ENCODE data around the gene PPP1R14B. TPM values are rescaled to one million over a fixed set of nuclear protein-coding genes. Genes with fewer than 3 reads are reported as not detected.

PPP1R14B gene
- 95.1 TPM for polyA plus RNA-seq (2013)

- peak within 1 kb of the TSS; percentile 52 to 98 (median 86) for H3K4me3 ChIP-seq (ENCODE audit: control insufficient read depth in 1 of 7, extremely low read depth in 1 of 7, insufficient read depth in 4 of 7, low read depth in 2 of 7, low read length in 6 of 7)
- peaks cover 0 to 20% (median 12%) of the 10 kb centered on the region in 4 experiments for H3K36me3 ChIP-seq (ENCODE audit: control insufficient read depth in 4 of 4, insufficient read depth in 4 of 4, low read length in 3 of 4)
- POLR2A ChIA-PET, result interaction anchor here (1.0 to 7.6 kb wide), 3 partner anchors 38 to 41 kb away, joined by 3 to 74 read pairs (median 3); partner anchors contain the start of genes FERMT3 and GPR137
- CTCF ChIA-PET, result interaction anchor here (1.4 to 12.2 kb wide), 5 partner anchors 10 to 106 kb away, joined by 3 to 177 read pairs (median 6); partner anchors contain the start of gene FERMT3
- peak within 1 kb of the TSS in 1 of 2 experiments; percentile 75 for H3K27ac ChIP-seq (ENCODE audit: insufficient read depth in 1 of 2, low read depth in 1 of 2, low read length in 2 of 2, poor library complexity in 1 of 2, severe bottlenecking in 2 of 2)
- peaks cover 2 to 79% (median 78%) of the 10 kb centered on the region in 4 experiments for H3K4me1 ChIP-seq (ENCODE audit: control extremely low read depth in 1 of 4, control insufficient read depth in 4 of 4, insufficient read depth in 4 of 4, low read length in 3 of 4)
- DNase-seq, result peak; percentile 73 to 87 (median 83)
- H3K27me3 ChIP-seq (replicated peaks in 2 of 5; ENCODE audit: control insufficient read depth in 4 of 5, insufficient read depth in 5 of 5, low read length in 4 of 5), result no peaks in the 10 kb centered on the region
- 2% methylated on average over 43 of the region's 74 CpGs for whole genome bisulfite sequencing (ENCODE audit: insufficient coverage)
- H3K9me3 ChIP-seq (ENCODE audit: control extremely low read depth in 1 of 5, control insufficient read depth in 4 of 5, insufficient read depth in 2 of 5, low read depth in 1 of 5, low read length in 4 of 5), result no peaks in the 10 kb centered on the region
Measured at GRCh38 chr11:64246871-64247728, at the start of gene PPP1R14B. Gene PPP1R14B, minus strand, starts transcription at chr11:64246943. Its CDS starts 270 bp downstream, at chr11:64246673.

GRCh38 chr11:64296236-64296635, 49.5 kb upstream of the PPP1R14B start:
- Histone ChIP-seq H3K36me3 (ENCODE audit: control insufficient read depth in 4 of 4, insufficient read depth in 4 of 4, low read length in 3 of 4) (no peaks in the 10 kb centered on the region), H3K4me3 (ENCODE audit: control insufficient read depth in 1 of 7, extremely low read depth in 1 of 7, insufficient read depth in 4 of 7, low read depth in 2 of 7, low read length in 6 of 7) (no peak overlapping the region), H3K27ac (ENCODE audit: insufficient read depth in 1 of 2, low read depth in 1 of 2, low read length in 2 of 2, poor library complexity in 1 of 2, severe bottlenecking in 2 of 2) (no peak overlapping the region), H3K4me1 (ENCODE audit: control extremely low read depth in 1 of 4, control insufficient read depth in 4 of 4, insufficient read depth in 4 of 4, low read length in 3 of 4) (peaks cover 0 to 50% (median 40%) of the 10 kb centered on the region in 4 experiments), H3K27me3 (replicated peaks in 2 of 5; ENCODE audit: control insufficient read depth in 4 of 5, insufficient read depth in 5 of 5, low read length in 4 of 5) (peaks cover 14 to 95% (median 62%) of the 10 kb centered on the region in 5 experiments), H3K9me3 (ENCODE audit: control extremely low read depth in 1 of 5, control insufficient read depth in 4 of 5, insufficient read depth in 2 of 5, low read depth in 1 of 5, low read length in 4 of 5) (no peaks in the 10 kb centered on the region)
- CTCF ChIA-PET, result interaction anchor here (1.1 to 2.9 kb wide), 4 partner anchors 12 to 90 kb away, joined by 3 to 10 read pairs (median 5); partner anchors contain the start of genes BAD, FERMT3, PRDX5 and TRMT112
- POLR2A ChIA-PET, result interaction anchor here (1.1 kb wide), 1 partner anchor 26 kb away, joined by 6 read pairs; no protein-coding TSS in a partner anchor
- DNase-seq, result no peak
- WGBS (ENCODE audit: insufficient coverage), result 22% methylated on average over 1 of the region's 1 CpG

GRCh38 chr11:64295760-64296159, 49.0 kb upstream of the PPP1R14B start:
- 100% methylated on average over 2 of the region's 4 CpGs for WGBS (ENCODE audit: insufficient coverage)
- no peak overlapping the region for H3K27ac ChIP-seq (ENCODE audit: insufficient read depth in 1 of 2, low read depth in 1 of 2, low read length in 2 of 2, poor library complexity in 1 of 2, severe bottlenecking in 2 of 2)
- no peak for DNase-seq
- H3K36me3 ChIP-seq (ENCODE audit: control insufficient read depth in 4 of 4, insufficient read depth in 4 of 4, low read length in 3 of 4), result no peaks in the 10 kb centered on the region
- peaks cover 0 to 49% (median 38%) of the 10 kb centered on the region in 4 experiments for H3K4me1 ChIP-seq (ENCODE audit: control extremely low read depth in 1 of 4, control insufficient read depth in 4 of 4, insufficient read depth in 4 of 4, low read length in 3 of 4)
- ChIA-PET POLR2A (interaction anchor here (1.1 kb wide), 1 partner anchor 25 kb away, joined by 6 read pairs; no protein-coding TSS in a partner anchor), CTCF (interaction anchor here (0.7 to 2.4 kb wide), 6 partner anchors 32 to 1736 kb away, joined by 3 to 6 read pairs (median 3); no protein-coding TSS in a partner anchor)
- H3K4me3 ChIP-seq (ENCODE audit: control insufficient read depth in 1 of 7, extremely low read depth in 1 of 7, insufficient read depth in 4 of 7, low read depth in 2 of 7, low read length in 6 of 7), result no peak overlapping the region
- peaks cover 14 to 99% (median 64%) of the 10 kb centered on the region in 5 experiments for H3K27me3 ChIP-seq (replicated peaks in 2 of 5; ENCODE audit: control insufficient read depth in 4 of 5, insufficient read depth in 5 of 5, low read length in 4 of 5)
- H3K9me3 ChIP-seq (ENCODE audit: control extremely low read depth in 1 of 5, control insufficient read depth in 4 of 5, insufficient read depth in 2 of 5, low read depth in 1 of 5, low read length in 4 of 5), result no peaks in the 10 kb centered on the region

- POLR2A ChIA-PET, result interaction anchor here (0.7 kb wide), 1 partner anchor 90 kb away, joined by 4 read pairs; no protein-coding TSS in a partner anchor
Measured at GRCh38 chr11:64294774-64295173, 48.0 kb upstream of the PPP1R14B start.

GRCh38 chr11:64292460-64293254, 45.9 kb upstream of the PPP1R14B start:
- Histone ChIP-seq H3K4me1 (ENCODE audit: control extremely low read depth in 1 of 4, control insufficient read depth in 4 of 4, insufficient read depth in 4 of 4, low read length in 3 of 4) (peaks cover 0 to 23% (median 18%) of the 10 kb centered on the region in 4 experiments), H3K36me3 (ENCODE audit: control insufficient read depth in 4 of 4, insufficient read depth in 4 of 4, low read length in 3 of 4) (peaks cover 0 to 2% (median 0%) of the 10 kb centered on the region in 4 experiments), H3K9me3 (ENCODE audit: control extremely low read depth in 1 of 5, control insufficient read depth in 4 of 5, insufficient read depth in 2 of 5, low read depth in 1 of 5, low read length in 4 of 5) (no peaks in the 10 kb centered on the region), H3K4me3 (ENCODE audit: control insufficient read depth in 1 of 7, extremely low read depth in 1 of 7, insufficient read depth in 4 of 7, low read depth in 2 of 7, low read length in 6 of 7) (peak overlapping the region in 6 of 7 experiments; percentile 10 to 62 (median 40)), H3K27ac (ENCODE audit: insufficient read depth in 1 of 2, low read depth in 1 of 2, low read length in 2 of 2, poor library complexity in 1 of 2, severe bottlenecking in 2 of 2) (no peak overlapping the region), H3K27me3 (replicated peaks in 2 of 5; ENCODE audit: control insufficient read depth in 4 of 5, insufficient read depth in 5 of 5, low read length in 4 of 5) (peaks cover 14 to 83% (median 44%) of the 10 kb centered on the region in 5 experiments)
- CTCF ChIA-PET, result interaction anchor here (1.4 to 6.1 kb wide), 2 partner anchors 10 to 22 kb away, joined by 4 to 45 read pairs; partner anchors contain the start of genes CATSPERZ and ESRRA
- WGBS (ENCODE audit: insufficient coverage), result 40% methylated on average over 29 of the region's 42 CpGs
- POLR2A ChIA-PET, result no interaction called here
- DNase-seq, result no peak

More at GRCh38 chr11:64294774-64295173, 48.0 kb upstream of the PPP1R14B start:
- no peak for DNase-seq
- H3K4me3 ChIP-seq (ENCODE audit: control insufficient read depth in 1 of 7, extremely low read depth in 1 of 7, insufficient read depth in 4 of 7, low read depth in 2 of 7, low read length in 6 of 7), result no peak overlapping the region
- H3K27me3 ChIP-seq (replicated peaks in 2 of 5; ENCODE audit: control insufficient read depth in 4 of 5, insufficient read depth in 5 of 5, low read length in 4 of 5), result peaks cover 14 to 99% (median 61%) of the 10 kb centered on the region in 5 experiments
- peaks cover 0 to 39% (median 28%) of the 10 kb centered on the region in 4 experiments for H3K4me1 ChIP-seq (ENCODE audit: control extremely low read depth in 1 of 4, control insufficient read depth in 4 of 4, insufficient read depth in 4 of 4, low read length in 3 of 4)
- WGBS (ENCODE audit: insufficient coverage), result 81% methylated on average over 3 of the region's 3 CpGs
- H3K27ac ChIP-seq (ENCODE audit: insufficient read depth in 1 of 2, low read depth in 1 of 2, low read length in 2 of 2, poor library complexity in 1 of 2, severe bottlenecking in 2 of 2), result no peak overlapping the region
- H3K9me3 ChIP-seq (ENCODE audit: control extremely low read depth in 1 of 5, control insufficient read depth in 4 of 5, insufficient read depth in 2 of 5, low read depth in 1 of 5, low read length in 4 of 5), result no peaks in the 10 kb centered on the region
- CTCF ChIA-PET, result interaction anchor here (0.7 to 2.4 kb wide), 6 partner anchors 31 to 1735 kb away, joined by 3 to 6 read pairs (median 3); no protein-coding TSS in a partner anchor
- no peaks in the 10 kb centered on the region for H3K36me3 ChIP-seq (ENCODE audit: control insufficient read depth in 4 of 4, insufficient read depth in 4 of 4, low read length in 3 of 4)

GRCh38 chr11:64291752-64292459, 45.2 kb upstream of the PPP1R14B start:
- CTCF ChIA-PET, result interaction anchor here (1.4 to 6.1 kb wide), 2 partner anchors 11 to 21 kb away, joined by 4 to 45 read pairs; partner anchors contain the start of genes CATSPERZ and ESRRA
- no peak overlapping the region for H3K27ac ChIP-seq (ENCODE audit: insufficient read depth in 1 of 2, low read depth in 1 of 2, low read length in 2 of 2, poor library complexity in 1 of 2, severe bottlenecking in 2 of 2)
- H3K4me3 ChIP-seq (ENCODE audit: control insufficient read depth in 1 of 7, extremely low read depth in 1 of 7, insufficient read depth in 4 of 7, low read depth in 2 of 7, low read length in 6 of 7), result peak overlapping the region; percentile 10 to 62 (median 48)
- peaks cover 0 to 2% (median 0%) of the 10 kb centered on the region in 4 experiments for H3K36me3 ChIP-seq (ENCODE audit: control insufficient read depth in 4 of 4, insufficient read depth in 4 of 4, low read length in 3 of 4)
- no peaks in the 10 kb centered on the region for H3K9me3 ChIP-seq (ENCODE audit: control extremely low read depth in 1 of 5, control insufficient read depth in 4 of 5, insufficient read depth in 2 of 5, low read depth in 1 of 5, low read length in 4 of 5)
- peaks cover 14 to 75% (median 37%) of the 10 kb centered on the region in 5 experiments for H3K27me3 ChIP-seq (replicated peaks in 2 of 5; ENCODE audit: control insufficient read depth in 4 of 5, insufficient read depth in 5 of 5, low read length in 4 of 5)
- POLR2A ChIA-PET, result no interaction called here
- peaks cover 0 to 17% (median 15%) of the 10 kb centered on the region in 4 experiments for H3K4me1 ChIP-seq (ENCODE audit: control extremely low read depth in 1 of 4, control insufficient read depth in 4 of 4, insufficient read depth in 4 of 4, low read length in 3 of 4)
- WGBS (ENCODE audit: insufficient coverage), result under 1% methylated on average over 88 of the region's 96 CpGs
- DNase-seq, result peak in 1 of 3 donors; percentile 40

Measured in common myeloid progenitor, CD34-positive (primary cell).